T-helper 2 cell treated with Interferon-gamma antibody and Interleukin-4, amounts not matched to agents 5 μg/mL and 100 μg/mL, for 36 hours (primary cell): ENCODE results near the gene OTOF.

Source experiments
- DNase-seq: peaks from one replicate; pipeline ENCODE4 v3.0.0; 2021; ENCODE audit warnings: low spot score
- H3K27ac Mint-ChIP-seq: one replicate; pipeline ENCODE4 v1.8.0; 2021; ENCODE audit warnings: mild to moderate bottlenecking, mixed read lengths
- H3K27me3 Mint-ChIP-seq: one replicate; pipeline ENCODE4 v1.8.0; 2021; ENCODE audit warnings: low read depth, mixed read lengths
- H3K36me3 Mint-ChIP-seq: one replicate; pipeline ENCODE4 v1.8.0; 2021; ENCODE audit warnings: low read depth, mixed read lengths
- H3K4me1 Mint-ChIP-seq: one replicate; pipeline ENCODE4 v1.8.0; 2021; ENCODE audit warnings: low read depth, mixed read lengths
- H3K4me3 Mint-ChIP-seq: one replicate; pipeline ENCODE4 v1.8.0; 2022; ENCODE audit warnings: mild to moderate bottlenecking, moderate library complexity, mixed read lengths
- H3K9me3 Mint-ChIP-seq: one replicate; pipeline ENCODE4 v1.8.0; 2021; ENCODE audit warnings: mixed read lengths

OTOF gene

DNA sequence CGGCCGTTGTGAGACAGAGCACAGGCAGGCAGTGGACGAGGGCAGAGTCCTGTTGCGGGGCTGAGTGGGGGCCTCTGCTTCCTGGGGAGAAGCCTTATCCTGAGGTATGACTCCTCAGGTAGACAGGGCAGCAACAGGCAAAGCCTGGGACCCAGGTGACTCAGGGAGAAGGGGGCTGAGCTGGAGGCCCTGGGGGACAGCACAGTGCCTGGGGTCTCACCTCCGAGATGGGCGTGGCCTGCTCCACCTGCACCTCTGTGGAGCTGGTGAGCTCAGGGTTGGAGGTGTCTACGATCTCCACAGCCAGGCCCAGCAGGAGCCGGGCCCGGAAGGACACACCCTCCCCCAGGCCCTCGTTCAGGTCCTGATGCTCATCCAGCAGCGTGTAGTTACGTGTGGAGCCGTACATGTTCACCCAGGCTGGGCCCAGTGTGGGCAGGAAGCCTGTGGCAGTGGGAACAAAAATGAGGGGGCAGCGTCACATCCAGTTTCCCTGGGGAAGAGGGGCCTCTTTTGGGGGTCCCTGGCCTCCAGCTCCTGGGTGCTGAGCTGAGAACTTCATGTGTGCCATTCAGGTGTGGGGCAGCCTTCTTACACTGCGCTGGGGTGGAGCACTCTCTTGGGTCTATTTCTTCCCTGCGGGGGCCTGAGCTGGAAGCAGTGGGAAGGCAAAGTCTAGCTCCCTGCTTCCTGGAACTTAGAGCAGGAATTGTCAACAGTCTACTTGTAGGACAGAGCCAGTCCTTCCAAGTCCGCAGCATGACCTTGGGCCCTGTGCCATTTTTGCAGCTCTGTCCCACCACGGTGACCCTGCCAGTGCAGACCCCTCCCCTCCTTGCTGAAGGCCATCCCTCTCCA is 2.9 kb upstream of the OTOF start:
- no peaks in the 10 kb centered on the region for H3K9me3 Mint-ChIP-seq
- no peaks in the 10 kb centered on the region for H3K36me3 Mint-ChIP-seq
- no peak overlapping the region for H3K4me3 Mint-ChIP-seq
- no peak for DNase-seq
- no peak overlapping the region for H3K27ac Mint-ChIP-seq
- H3K4me1 Mint-ChIP-seq = peaks cover 6% of the 10 kb centered on the region
- no peaks in the 10 kb centered on the region for H3K27me3 Mint-ChIP-seq

DNA sequence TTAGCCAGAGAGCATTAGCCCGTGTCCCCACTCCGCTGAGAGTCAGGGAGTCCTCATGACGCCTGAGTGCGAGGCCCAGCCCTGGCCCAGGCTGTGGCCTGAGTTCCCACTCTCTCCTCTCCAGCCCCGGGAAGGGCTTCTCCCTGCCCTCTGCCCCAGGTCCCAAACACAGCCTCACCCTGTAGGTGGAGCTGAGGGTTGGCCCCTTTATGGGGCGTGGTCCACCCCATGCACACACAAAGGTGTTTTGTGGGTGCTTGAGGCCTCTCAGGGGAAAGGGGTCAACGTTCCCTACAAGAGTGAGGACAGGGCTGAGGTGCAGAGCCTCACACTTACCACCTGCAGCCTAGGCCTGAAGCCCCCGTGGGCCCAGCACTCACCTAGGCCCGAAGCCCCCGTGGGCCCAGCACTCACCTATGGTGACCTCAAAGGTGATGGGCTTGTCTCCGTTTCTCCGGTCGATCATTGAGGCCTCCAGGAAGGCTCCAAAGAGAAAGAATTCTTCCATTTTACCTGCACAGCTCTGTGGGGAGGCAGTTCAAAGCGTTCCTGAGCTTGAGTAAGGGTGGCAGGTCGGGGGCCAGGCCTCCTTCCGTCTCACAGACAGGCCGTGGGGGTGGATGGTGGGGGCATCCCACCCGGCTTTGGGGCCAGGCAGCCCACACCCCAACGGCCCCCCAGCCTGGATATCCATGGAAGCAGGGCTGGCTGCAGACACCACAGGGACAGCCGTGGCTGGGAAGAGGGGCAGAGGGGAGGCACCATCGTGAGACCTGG is 2.1 kb upstream of the OTOF start:
- Mint-ChIP-seq H3K36me3 (no peaks in the 10 kb centered on the region), H3K4me1 (peaks cover 6% of the 10 kb centered on the region), H3K9me3 (no peaks in the 10 kb centered on the region), H3K27ac (no peak overlapping the region), H3K27me3 (no peaks in the 10 kb centered on the region), H3K4me3 (no peak overlapping the region)
- no peak for DNase-seq

DNA sequence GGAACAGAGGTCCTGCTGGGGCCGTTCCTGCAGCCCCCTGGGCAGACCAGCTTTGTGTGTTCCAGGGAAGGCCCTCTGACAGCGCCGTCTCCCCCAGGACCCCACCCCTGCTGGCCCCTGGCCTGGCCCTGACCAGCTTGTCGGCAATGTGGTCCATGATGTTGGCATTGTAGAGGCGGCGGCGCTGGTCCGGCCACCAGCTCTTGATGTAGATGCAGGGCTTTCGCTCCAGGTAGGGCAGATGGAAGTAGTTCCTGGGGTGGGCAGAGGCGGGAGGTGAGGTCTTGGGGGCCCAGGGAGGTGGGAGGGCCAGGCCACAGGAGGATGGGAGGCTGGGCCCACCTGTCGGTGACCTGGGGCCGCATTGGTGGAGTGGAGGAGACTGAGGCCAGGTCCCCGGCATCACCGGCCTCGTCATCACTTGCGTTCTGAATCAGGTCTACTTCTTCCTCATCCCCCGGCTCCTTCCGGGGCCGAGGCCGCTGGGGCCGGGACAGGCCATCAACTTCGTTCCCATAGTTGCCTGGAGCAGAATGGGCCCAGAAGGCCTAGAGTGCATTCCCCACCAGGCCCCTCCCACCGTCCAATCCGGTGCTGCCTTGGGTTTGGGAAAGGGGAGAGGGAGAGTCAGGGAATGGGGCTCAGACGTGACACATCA is 1.3 kb upstream of the OTOF start:
- Mint-ChIP-seq H3K4me1 (peaks cover 6% of the 10 kb centered on the region), H3K27me3 (no peaks in the 10 kb centered on the region), H3K36me3 (no peaks in the 10 kb centered on the region), H3K9me3 (no peaks in the 10 kb centered on the region), H3K4me3 (no peak overlapping the region), H3K27ac (no peak overlapping the region)
- DNase-seq = no peak

DNA sequence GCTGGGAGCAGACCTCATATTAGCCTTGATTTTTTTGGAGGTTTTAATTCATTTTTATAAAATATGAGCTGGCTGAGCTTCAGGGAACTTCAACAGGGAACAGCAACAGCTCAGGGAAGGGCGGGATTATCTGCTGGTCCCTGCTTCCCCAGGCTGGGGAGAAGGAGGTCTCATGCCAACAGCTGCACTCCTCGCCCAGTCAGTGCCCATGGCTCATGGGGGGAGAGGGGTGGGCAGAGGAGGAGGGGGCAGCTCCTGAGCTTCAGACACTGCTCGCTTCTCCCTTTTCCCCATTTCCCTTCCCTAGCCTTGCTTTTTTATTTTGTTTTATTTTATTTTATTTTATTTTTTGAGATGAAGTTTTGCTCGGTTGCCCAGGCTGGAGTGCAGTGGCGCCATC is 442 bp upstream of the OTOF start:
- peaks cover 6% of the 10 kb centered on the region for H3K4me1 Mint-ChIP-seq
- no peaks in the 10 kb centered on the region for H3K9me3 Mint-ChIP-seq
- no peaks in the 10 kb centered on the region for H3K36me3 Mint-ChIP-seq
- H3K27me3 Mint-ChIP-seq = no peaks in the 10 kb centered on the region
- no peak overlapping the region for H3K27ac Mint-ChIP-seq
- no peak for DNase-seq
- no peak overlapping the region for H3K4me3 Mint-ChIP-seq

DNA sequence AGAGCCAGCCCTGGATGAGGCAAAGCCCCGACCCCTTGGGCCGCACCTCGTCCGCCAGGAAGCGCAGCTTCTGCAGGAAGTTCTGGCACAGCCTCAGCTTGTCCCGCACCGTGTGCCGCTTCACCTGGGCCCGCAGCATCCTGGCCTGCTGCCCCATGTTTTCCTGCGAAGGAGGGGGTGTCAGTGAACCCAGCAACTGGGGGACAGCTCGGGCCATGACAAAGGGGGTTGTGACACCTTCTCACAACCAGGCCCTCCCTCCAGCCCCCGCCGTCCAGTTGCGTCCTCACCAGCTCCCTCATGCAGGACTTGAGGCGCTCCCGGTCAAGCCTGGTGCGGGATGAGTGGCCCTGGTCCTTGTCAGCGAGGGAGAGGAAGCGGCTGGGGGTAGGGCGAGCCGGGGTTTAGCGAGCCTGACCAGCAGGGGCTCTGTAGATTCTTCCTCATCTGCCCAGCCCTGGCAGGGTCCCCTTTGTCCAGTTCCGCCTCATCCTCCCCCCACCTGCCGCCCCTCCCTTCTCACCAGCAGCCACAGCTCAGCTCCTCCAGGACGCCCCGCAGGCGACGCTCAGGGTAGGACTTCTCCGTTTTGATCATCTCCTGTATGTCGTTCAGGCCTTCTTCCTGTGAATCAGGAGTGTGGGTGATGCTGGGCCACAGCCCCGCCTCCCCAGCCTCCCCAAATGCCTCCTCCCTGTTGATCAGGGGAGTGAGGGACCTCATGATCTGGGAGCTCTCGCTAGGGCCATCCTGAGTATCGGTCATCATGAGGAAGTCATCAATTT is 606 bp downstream of the OTOF start:
- DNase-seq = peak; percentile 36
- Mint-ChIP-seq H3K4me3 (peak overlapping the region; percentile 79), H3K27me3 (no peaks in the 10 kb centered on the region), H3K36me3 (no peaks in the 10 kb centered on the region), H3K9me3 (no peaks in the 10 kb centered on the region), H3K4me1 (peaks cover 6% of the 10 kb centered on the region), H3K27ac (peak overlapping the region; percentile 91)

DNA sequence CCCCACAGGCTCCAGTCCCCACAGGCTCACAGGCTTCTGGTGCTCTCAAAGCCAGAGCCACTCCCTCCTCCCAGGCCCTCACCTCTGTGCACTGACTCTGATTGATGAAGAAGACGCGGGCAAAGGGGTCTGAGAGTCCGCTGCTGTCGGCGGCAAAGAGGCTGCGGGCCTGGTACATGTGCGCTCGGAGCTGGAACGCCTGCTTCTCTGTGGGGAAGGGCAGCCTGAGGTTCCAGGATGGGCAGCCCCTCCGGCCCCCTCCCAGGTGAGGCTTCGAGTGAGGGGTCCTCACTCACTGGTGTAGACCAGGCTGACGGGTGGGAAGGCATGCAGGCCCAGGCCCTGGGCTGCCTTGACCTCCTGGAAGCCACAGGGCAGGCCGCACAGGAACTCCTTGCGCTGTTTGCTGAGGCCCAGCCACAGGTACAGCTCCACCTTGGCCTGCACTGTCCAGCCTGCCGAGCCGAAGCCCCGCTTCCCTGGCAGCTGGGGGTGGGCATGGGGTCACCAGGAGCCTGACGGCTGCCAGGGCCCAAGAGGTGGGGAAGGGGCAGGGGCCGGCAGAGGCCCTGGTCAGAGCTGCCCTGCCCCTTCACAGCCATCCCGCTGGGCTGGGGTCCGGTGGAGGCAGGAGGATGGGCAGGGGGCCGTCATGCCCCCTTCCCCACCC is 2.0 kb downstream of the OTOF start:
- Mint-ChIP-seq H3K4me1 (peaks cover 6% of the 10 kb centered on the region), H3K9me3 (no peaks in the 10 kb centered on the region), H3K4me3 (no peak overlapping the region), H3K27ac (no peak overlapping the region), H3K27me3 (no peaks in the 10 kb centered on the region), H3K36me3 (no peaks in the 10 kb centered on the region)
- DNase-seq = no peak

DNA sequence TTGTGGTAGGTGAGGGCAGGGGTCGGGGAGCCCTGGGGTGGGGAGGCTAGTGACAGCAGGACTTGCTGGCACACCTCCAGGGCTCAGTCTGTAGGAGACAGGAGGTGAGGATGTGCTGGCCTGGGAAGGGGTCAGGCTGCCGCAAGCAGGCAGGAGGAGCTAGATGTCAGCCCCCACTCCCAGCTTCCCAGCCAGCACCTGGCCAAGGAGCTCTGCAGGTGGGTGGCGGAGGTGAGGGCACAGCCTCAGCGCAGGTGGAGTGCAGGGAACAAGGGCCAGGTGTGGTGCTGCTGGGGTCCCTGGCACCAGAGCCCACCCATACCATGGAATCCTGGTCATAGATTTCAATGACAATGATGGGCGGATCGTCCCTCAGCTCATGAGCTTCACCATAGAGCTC is 2.9 kb downstream of the OTOF start:
- Mint-ChIP-seq H3K4me1 (peaks cover 6% of the 10 kb centered on the region), H3K36me3 (peaks cover 2% of the 10 kb centered on the region), H3K27me3 (no peaks in the 10 kb centered on the region), H3K27ac (peak overlapping the region; percentile 31), H3K4me3 (no peak overlapping the region), H3K9me3 (peaks cover under 1% of the 10 kb centered on the region)
- no peak for DNase-seq

DNA sequence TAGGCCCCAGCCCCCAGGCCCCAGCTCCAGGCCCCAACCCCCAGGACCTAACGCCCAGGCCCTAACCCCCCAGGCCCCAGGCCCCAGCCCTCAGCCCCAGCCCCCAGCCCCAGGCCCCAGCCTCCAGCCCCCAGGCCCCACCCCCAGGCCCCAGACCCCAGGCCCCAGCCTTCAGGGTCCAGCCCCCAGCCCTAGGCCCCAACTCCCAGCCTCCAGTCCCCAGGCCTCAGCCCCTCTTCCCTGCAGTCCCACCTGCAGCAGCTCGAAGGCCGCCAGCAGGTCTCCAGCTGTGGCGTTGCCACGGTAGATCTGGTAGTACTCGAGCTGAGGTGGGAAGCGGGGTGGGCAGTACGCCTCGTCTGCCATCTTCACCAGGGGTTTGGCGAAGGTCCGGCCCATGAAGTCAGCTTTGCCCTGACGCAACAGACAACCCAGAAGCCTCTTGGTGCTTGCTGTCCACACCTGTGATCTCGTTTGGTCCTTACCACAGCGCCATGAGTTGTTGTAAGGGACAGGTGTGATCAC is 3.6 kb downstream of the OTOF start:
- no peak for DNase-seq
- Mint-ChIP-seq H3K4me3 (no peak overlapping the region), H3K4me1 (peaks cover 6% of the 10 kb centered on the region), H3K9me3 (peaks cover 7% of the 10 kb centered on the region), H3K27ac (no peak overlapping the region), H3K27me3 (no peaks in the 10 kb centered on the region), H3K36me3 (peaks cover 7% of the 10 kb centered on the region)

DNA sequence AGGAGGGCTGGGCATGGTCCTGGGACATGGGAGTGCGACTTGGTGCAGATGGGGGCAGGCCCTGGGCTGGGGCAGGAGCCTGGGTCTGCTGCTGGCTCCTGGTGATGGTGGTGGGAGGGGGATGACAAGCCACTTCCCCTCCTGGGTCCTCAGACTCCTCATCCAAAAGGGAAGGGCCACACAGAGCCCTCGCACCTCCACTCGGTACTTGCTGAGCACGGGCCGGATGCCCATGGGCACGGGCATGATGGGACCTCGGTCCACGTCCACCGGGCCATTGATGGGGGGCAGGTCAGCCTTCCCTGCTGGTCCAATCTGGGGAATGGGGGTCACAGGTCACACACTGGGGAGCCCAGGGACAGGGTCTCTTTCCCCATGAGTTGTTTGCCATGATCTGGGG is 4.1 kb downstream of the OTOF start:
- H3K27ac Mint-ChIP-seq = no peak overlapping the region
- H3K36me3 Mint-ChIP-seq = peaks cover 10% of the 10 kb centered on the region
- DNase-seq = no peak
- no peak overlapping the region for H3K4me3 Mint-ChIP-seq
- H3K27me3 Mint-ChIP-seq = no peaks in the 10 kb centered on the region
- H3K4me1 Mint-ChIP-seq = peaks cover 6% of the 10 kb centered on the region
- peaks cover 10% of the 10 kb centered on the region for H3K9me3 Mint-ChIP-seq

DNA sequence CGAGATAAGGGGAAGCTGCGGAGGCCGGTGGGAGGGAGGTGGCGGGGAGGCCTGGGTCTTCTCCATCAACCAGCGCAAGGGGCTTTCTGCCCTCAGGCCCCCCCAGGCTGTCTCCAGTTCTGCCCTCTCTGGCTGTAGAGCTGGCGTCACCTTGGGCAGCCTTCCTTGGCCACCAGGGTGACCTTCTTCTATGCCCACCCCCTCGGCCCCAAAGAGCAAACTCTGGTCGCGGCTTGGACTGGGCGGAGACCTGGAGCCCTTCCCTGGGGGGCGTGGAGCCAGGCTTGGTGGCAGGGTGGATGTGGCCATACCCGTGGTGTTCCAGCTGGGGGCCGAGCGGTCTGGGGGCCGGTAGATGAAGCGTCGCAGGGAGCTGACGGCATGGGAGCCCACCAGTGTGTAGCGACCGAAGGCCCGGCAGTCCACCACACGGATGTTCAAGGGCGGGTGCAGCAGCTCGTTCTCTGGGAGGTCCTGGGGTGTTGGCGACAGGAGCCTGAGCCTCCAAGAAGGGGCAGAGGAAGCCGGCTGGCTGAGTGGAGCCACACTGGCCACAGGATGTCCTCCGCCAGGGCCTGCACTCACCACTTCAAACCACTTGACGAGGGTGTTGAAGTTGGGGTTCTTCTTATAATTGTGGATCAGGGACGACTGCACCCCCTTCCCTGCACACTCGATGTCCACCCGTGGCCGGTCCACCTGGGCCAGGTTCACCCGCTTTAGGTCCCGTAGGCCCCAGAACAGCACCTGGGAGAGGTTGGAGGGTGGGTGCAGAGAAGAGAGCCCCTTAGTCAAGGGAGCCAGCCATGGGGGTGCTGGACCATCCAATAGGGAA is 4.9 kb downstream of the OTOF start:
- Mint-ChIP-seq H3K4me1 (peaks cover 6% of the 10 kb centered on the region), H3K27ac (no peak overlapping the region), H3K36me3 (peaks cover 12% of the 10 kb centered on the region), H3K27me3 (no peaks in the 10 kb centered on the region), H3K9me3 (peaks cover 10% of the 10 kb centered on the region), H3K4me3 (no peak overlapping the region)
- DNase-seq = no peak

DNA sequence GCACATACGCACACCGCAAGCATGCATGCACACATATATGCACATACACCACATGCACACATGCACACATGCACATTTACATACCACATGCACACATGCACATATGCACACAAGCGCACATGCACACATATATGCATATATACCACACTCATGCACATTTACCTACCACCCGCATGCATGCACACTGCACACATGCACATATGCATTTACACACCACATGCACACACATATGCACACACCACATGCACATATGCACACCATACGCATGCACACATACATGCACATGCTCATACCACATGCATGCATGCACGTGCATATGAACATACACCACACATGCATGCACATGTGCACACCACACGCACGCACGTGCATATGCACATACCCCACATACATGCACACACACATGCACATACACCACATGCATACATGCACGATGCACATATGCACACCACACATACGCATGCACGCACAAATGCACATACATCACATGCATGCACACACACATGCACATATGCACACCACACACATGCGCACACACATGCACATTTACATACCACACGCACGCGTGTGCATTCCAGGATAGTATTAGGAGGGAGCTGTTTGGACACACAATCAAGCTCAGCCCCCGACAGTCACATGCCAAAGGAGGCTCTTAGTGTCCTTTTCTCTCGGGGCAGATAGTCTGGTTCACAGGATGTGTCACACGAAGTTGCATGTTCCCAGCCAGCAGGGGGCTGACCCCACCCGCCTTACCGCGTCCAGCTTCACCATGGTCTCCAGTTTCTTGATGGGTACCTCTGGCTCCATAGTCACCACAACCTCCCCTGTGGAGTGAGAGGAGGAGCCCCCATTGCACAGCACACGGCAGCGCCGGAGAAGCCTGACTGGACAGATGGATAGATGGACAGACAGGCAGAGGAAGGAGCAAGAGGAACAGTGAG is 5.9 kb downstream of the OTOF start:
- Mint-ChIP-seq H3K4me3 (no peak overlapping the region), H3K27ac (no peak overlapping the region), H3K27me3 (no peaks in the 10 kb centered on the region), H3K4me1 (no peaks in the 10 kb centered on the region), H3K9me3 (peaks cover 10% of the 10 kb centered on the region), H3K36me3 (peaks cover 12% of the 10 kb centered on the region)
- DNase-seq = no peak

DNA sequence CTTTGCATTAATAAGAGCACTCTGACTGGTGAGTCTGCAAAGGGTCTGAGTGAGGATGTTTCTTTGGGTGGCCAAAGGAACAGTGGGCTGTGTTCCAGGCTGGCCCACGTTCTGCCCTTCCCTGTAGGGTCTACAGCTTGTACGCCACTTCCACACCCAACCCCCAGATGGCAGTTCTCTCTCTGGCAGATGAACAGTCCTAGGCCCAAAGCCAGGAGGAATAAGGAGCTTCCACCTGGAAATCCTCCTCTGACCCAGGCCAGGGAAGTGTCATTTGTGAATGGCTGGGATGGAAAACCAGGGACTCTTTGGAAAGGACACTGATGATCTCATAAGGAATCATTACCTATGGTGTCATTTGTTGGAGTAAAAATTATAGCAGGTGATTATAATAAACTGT is 6.6 kb downstream of the OTOF start:
- Mint-ChIP-seq H3K27me3 (no peaks in the 10 kb centered on the region), H3K27ac (no peak overlapping the region), H3K9me3 (peaks cover 10% of the 10 kb centered on the region), H3K36me3 (peaks cover 12% of the 10 kb centered on the region), H3K4me3 (no peak overlapping the region), H3K4me1 (no peaks in the 10 kb centered on the region)
- no peak for DNase-seq
